MCF 10A (cell line): ENCODE results near the gene LGALS9. TPM values are rescaled to one million over a fixed set of nuclear protein-coding genes. Genes with fewer than 3 reads are reported as not detected.
"Not testable (repeated sequence)": the region's sequence is repeated elsewhere in the genome, so short reads cannot be mapped to it uniquely, and the experiment has no call there.

Experiments
- BruUV-seq: library from RNA; stranded (reverse); fragments of 400-500 nt; replicated peaks from 2 replicates; lab custom pipeline; 2021; lab: Mats Ljungman, UMichigan
- CTCF ChIA-PET: fragments of 300-600 bp; sonication (Branson Sonifier 250); formaldehyde crosslinking; extraction: SDS; loops from one replicate; lab custom pipeline; 2021; ENCODE audit warnings: antibody characterized with exemption, inconsistent platforms; lab: Yijun Ruan, JAX
- POLR2A ChIA-PET: fragments of 300-600, 350-650 bp; sonication (Branson Sonifier 250); formaldehyde crosslinking; extraction: SDS; loops from one replicate; lab custom pipeline; 2020; ENCODE audit warnings: antibody characterized with exemption, inconsistent platforms; lab: Yijun Ruan, JAX
- DNase-seq: peaks from one replicate; pipeline ENCODE4 v3.0.0-alpha.2; 2018; ENCODE audit not compliant: unreplicated experiment
- H3K27ac Mint-ChIP-seq: one replicate; pipeline ENCODE4 v1.8.0; 2022; ENCODE audit warnings: mild to moderate bottlenecking, low read depth, mixed read lengths; ENCODE audit not compliant: unreplicated experiment
- H3K27me3 Mint-ChIP-seq: one replicate; pipeline ENCODE4 v1.8.0; 2022; ENCODE audit warnings: mixed read lengths; ENCODE audit not compliant: insufficient read depth, unreplicated experiment
- H3K36me3 Mint-ChIP-seq: one replicate; pipeline ENCODE4 v1.8.0; 2022; ENCODE audit warnings: mild to moderate bottlenecking, moderate library complexity, mixed read lengths; ENCODE audit not compliant: insufficient read depth, unreplicated experiment
- H3K4me1 Mint-ChIP-seq: one replicate; pipeline ENCODE4 v1.8.0; 2022; ENCODE audit warnings: mixed read lengths; ENCODE audit not compliant: insufficient read depth, unreplicated experiment
- H3K4me3 Mint-ChIP-seq: one replicate; pipeline ENCODE4 v1.8.0; 2022; ENCODE audit warnings: mild to moderate bottlenecking, moderate library complexity, mixed read lengths; ENCODE audit not compliant: unreplicated experiment
- H3K9me3 Mint-ChIP-seq: one replicate; pipeline ENCODE4 v1.8.0; 2022; ENCODE audit warnings: mixed read lengths; ENCODE audit not compliant: unreplicated experiment
- CTCF ChIP-seq: fragments of 200-600 bp; IDR thresholded peaks from one replicate; pipeline ENCODE4 v1.8.0; 2022; ENCODE audit warnings: antibody characterized with exemption, mild to moderate bottlenecking; ENCODE audit not compliant: unreplicated experiment
- intact Hi-C: fragments of 100-400 bp; cut with micrococcal nuclease; formaldehyde crosslinking; loops from 2 replicates; pipeline ENCODE4 v1.14.1; 2022
- total RNA-seq: library from RNA; stranded (reverse); gene quantifications from 2 replicates; pipeline ENCODE4 v1.2.3, GENCODE V29; 2022

Gene LGALS9
- total RNA-seq, 1 experiment from 2014 or later, result 0.54 TPM

- intact Hi-C loops, result no loop called here
- Mint-ChIP-seq H3K27me3 (no peaks in the 10 kb centered on the region), H3K27ac (no peak overlapping the region), H3K4me3 (no peak overlapping the region), H3K36me3 (no peaks in the 10 kb centered on the region), H3K9me3 (no peaks in the 10 kb centered on the region), H3K4me1 (peaks cover 16% of the 10 kb centered on the region)
- DNase-seq, result no peak
- no TSS peak for BruUV-seq
- ChIA-PET CTCF (interaction anchor here (0.9 to 21.1 kb wide), 3 partner anchors 41 to 245 kb away, joined by 5 to 580 read pairs (median 377); partner anchors contain the start of gene LYRM9), POLR2A (interaction anchor here (0.8 kb wide), 1 partner anchor 42 kb away, joined by 3 read pairs; no protein-coding TSS in a partner anchor)
- no peak for TF ChIP-seq CTCF
Measured at GRCh38 chr17:27647765-27648164, 16.8 kb downstream of the LGALS9 start.

- H3K4me1 Mint-ChIP-seq, intact Hi-C loops, H3K27ac Mint-ChIP-seq, H3K36me3 Mint-ChIP-seq, H3K27me3 Mint-ChIP-seq, H3K4me3 Mint-ChIP-seq, BruUV-seq, H3K9me3 Mint-ChIP-seq, POLR2A ChIA-PET, DNase-seq: not testable (repeated sequence)
- CTCF ChIA-PET, result interaction anchor here (0.7 to 21.1 kb wide), 3 partner anchors 43 to 175 kb away, joined by 3 to 580 read pairs (median 377); no protein-coding TSS in a partner anchor
Measured at GRCh38 chr17:27649111-27649571, 18.2 kb downstream of the LGALS9 start.

- no peaks in the 10 kb centered on the region for H3K9me3 Mint-ChIP-seq
- POLR2A ChIA-PET, result interaction anchor here (0.9 kb wide), 1 partner anchor 40 kb away, joined by 3 read pairs; no protein-coding TSS in a partner anchor
- no peaks in the 10 kb centered on the region for H3K4me1 Mint-ChIP-seq
- intact Hi-C loops, result loop anchor here (10.0 kb wide), 1 partner anchor 455 kb away; no protein-coding TSS in a partner anchor
- no TSS peak for BruUV-seq
- no peak overlapping the region for H3K4me3 Mint-ChIP-seq
- TF ChIP-seq CTCF, result no peak
- no peaks in the 10 kb centered on the region for H3K27me3 Mint-ChIP-seq
- no peaks in the 10 kb centered on the region for H3K36me3 Mint-ChIP-seq
- no peak for DNase-seq
- CTCF ChIA-PET, result interaction anchor here (0.5 to 21.1 kb wide), 8 partner anchors 9 to 295 kb away, joined by 3 to 580 read pairs (median 10); no protein-coding TSS in a partner anchor
- H3K27ac Mint-ChIP-seq, result no peak overlapping the region
Measured at GRCh38 chr17:27649929-27650328, 18.9 kb downstream of the LGALS9 start.

GRCh38 chr17:27650836-27651235 is 19.8 kb downstream of the LGALS9 start:
- BruUV-seq, result no TSS peak
- intact Hi-C loops, result loop anchor here (1.0 to 10.0 kb wide), 4 partner anchors 42 to 456 kb away; no protein-coding TSS in a partner anchor

More at GRCh38 chr17:27650836-27651235, 19.8 kb downstream of the LGALS9 start:
- H3K36me3 Mint-ChIP-seq, result no peaks in the 10 kb centered on the region
- H3K9me3 Mint-ChIP-seq, result no peaks in the 10 kb centered on the region
- POLR2A ChIA-PET, result interaction anchor here (0.7 kb wide), 1 partner anchor 227 kb away, joined by 3 read pairs; no protein-coding TSS in a partner anchor
- TF ChIP-seq CTCF, result no peak
- H3K27ac Mint-ChIP-seq, result no peak overlapping the region
- H3K27me3 Mint-ChIP-seq, result no peaks in the 10 kb centered on the region
- CTCF ChIA-PET, result interaction anchor here (0.5 to 21.1 kb wide), 38 partner anchors 8 to 642 kb away, joined by 3 to 580 read pairs (median 5); partner anchors contain the start of gene LGALS9
- DNase-seq, result no peak
- no peaks in the 10 kb centered on the region for H3K4me1 Mint-ChIP-seq
- no peak overlapping the region for H3K4me3 Mint-ChIP-seq
